ENCODE data around the gene SWT1. TPM values are rescaled to one million over a fixed set of nuclear protein-coding genes. Genes with fewer than 3 reads are reported as not detected.

The SWT1 gene
- total and polyA plus RNA-seq, 2 of the 4 experiments (the other 2 are of a cell fraction) = 0.82 to 2.7 TPM

- Histone ChIP-seq H3K9me1 (ENCODE audit: insufficient read depth, low read length) (no peaks in the 10 kb centered on the region), H3K79me1 (ENCODE audit: low read depth in 1 of 2, low read length in 2 of 2) (peaks cover 0 to 6% of the 10 kb centered on the region in 2 experiments; a peak in 2 of 4 replicates), H4K8ac (ENCODE audit: low read depth in 2 of 2, low read length in 2 of 2) (no peak overlapping the region), H2BK120ac (ENCODE audit: low read depth, low read length) (no peak overlapping the region), H3K23ac (ENCODE audit: low read depth, low read length) (no peak overlapping the region), H3K9me3 (ENCODE audit: control insufficient read depth, insufficient read depth, low read length) (no peaks in the 10 kb centered on the region), H3K9ac (ENCODE audit: low read depth, low read length) (no peak overlapping the region), H4K20me1 (ENCODE audit: insufficient read depth, low read length) (no peaks in the 10 kb centered on the region), H4K91ac (ENCODE audit: insufficient read depth, low read depth, low read length) (no peak overlapping the region), H3K4me2 (ENCODE audit: low read depth, low read length) (no peak overlapping the region), H2BK20ac (ENCODE audit: low read depth, low read length) (no peak overlapping the region), H3K18ac (ENCODE audit: low read depth, low read length) (no peak overlapping the region), H3K56ac (ENCODE audit: extremely low read depth, insufficient read depth, low read length) (no peak overlapping the region), H2AK9ac (replicated peaks; ENCODE audit: low read depth, low read length, poor library complexity) (no peak overlapping the region), H4K5ac (ENCODE audit: low read depth, low read length) (no peak overlapping the region), H2BK15ac (ENCODE audit: low read depth, low read length) (no peak overlapping the region), H3K36me3 (ENCODE audit: control insufficient read depth, insufficient read depth, low read length) (no peaks in the 10 kb centered on the region), H3K27ac (ENCODE audit: insufficient read depth, low read length) (no peak overlapping the region), H3K4ac (ENCODE audit: low read depth, low read length) (no peak overlapping the region), H2BK5ac (ENCODE audit: low read depth, low read length, poor library complexity, severe bottlenecking) (no peak overlapping the region), H3K4me3 (ENCODE audit: insufficient read depth, low read depth, low read length) (no peak overlapping the region), H3K14ac (replicated peaks; ENCODE audit: low read depth, low read length) (no peak overlapping the region), H2AK5ac (ENCODE audit: low read depth, low read length) (no peak overlapping the region), H3K27me3 (ENCODE audit: control insufficient read depth, insufficient read depth, low read length) (no peaks in the 10 kb centered on the region), H3K4me1 (ENCODE audit: control insufficient read depth, insufficient read depth, low read length) (peaks cover 3% of the 10 kb centered on the region), H2AFZ (replicated peaks; ENCODE audit: low read length, poor library complexity) (no peak overlapping the region)
- ATAC-seq (ENCODE audit: low read depth) (no peak), DNase-seq (no peak)
- CTCF ChIA-PET = no interaction called here
- POLR2A ChIA-PET (ENCODE audit: unreplicated experiment) = no interaction called here
- dilution Hi-C loops (cut with HindIII; ENCODE audit: low sequenced_read_pairs, unreplicated experiment) = no loop called here
- intact Hi-C loops (cut with micrococcal nuclease) = no loop called here
- in situ Hi-C loops (cut with MboI; ENCODE audit: low sequenced_read_pairs) = no loop called here
- no peak for TF ChIP-seq CEBPB (IDR thresholded peaks at IDR 0.05; ENCODE audit: low read depth, low read length)
- TF ChIP-seq MXI1 (IDR thresholded peaks at IDR 0.05; ENCODE audit: borderline replicate concordance, low read depth, low read length) = no peak
- TF ChIP-seq FOS (IDR thresholded peaks at IDR 0.05; ENCODE audit: low read depth, low read length) = no peak
- no TSS peak for BruUV-seq (replicated peaks)
- WGBS, 2 experiments (ENCODE audit: extremely low coverage in 2 of 2, insufficient read length in 1 of 2) = no CpG with 5 or more reads among the region's 2 CpGs
Measured at GRCh38 chr1:185322636-185323035, 165.7 kb downstream of the SWT1 start.

Data from IMR-90 (cell line).